ENCODE results near the gene TPH2. TPM values are rescaled to one million over a fixed set of nuclear protein-coding genes. Genes with fewer than 3 reads are reported as not detected.

TPH2 gene
- total and polyA plus RNA-seq, 4 donors, result 0.01 TPM; not detected in 3

DNA sequence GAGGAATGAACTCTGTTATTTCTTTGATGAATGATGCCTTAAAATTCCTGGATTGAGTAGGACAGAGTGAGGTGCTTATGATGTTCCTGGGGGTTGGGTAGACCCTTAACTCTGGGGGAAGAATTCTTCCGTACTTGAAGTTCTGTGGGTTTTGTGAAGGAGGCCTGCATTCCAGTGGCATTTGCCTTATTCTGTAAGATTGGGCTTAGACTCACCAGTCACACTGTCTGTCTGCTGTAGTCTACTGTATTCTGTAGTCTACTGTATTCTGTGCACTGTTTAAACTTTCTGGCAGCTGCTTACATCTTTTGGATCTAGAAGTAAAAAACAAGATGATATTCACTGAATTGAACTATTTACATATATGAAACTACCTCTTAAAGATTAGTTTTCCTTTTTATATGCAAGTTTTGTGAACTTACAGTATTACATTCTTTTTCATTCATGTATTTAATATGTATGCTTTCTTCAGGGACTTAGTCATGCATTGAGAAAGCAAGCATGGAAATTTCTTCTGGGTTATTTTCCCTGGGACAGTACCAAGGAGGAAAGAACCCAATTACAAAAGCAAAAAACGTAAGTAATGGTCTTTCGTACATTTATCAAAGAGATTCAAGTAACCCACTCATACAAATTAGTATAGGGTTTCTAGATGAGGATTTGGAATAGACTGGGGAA, 42.3 kb upstream of the TPH2 start:
- Histone ChIP-seq H3K9ac (ENCODE audit: insufficient read depth in 1 of 2, low read length in 2 of 2) (no peak overlapping the region), H3K9me3 (ENCODE audit: control insufficient read depth in 4 of 4, insufficient read depth in 3 of 4, low read length in 3 of 4) (no peaks in the 10 kb centered on the region), H3K27ac (ENCODE audit: low read depth in 1 of 2, low read length in 1 of 2) (no peak overlapping the region), H3K4me1 (ENCODE audit: control insufficient read depth in 5 of 5, insufficient read depth in 5 of 5, low read length in 5 of 5) (no peaks in the 10 kb centered on the region), H3K4me3 (no peak overlapping the region), H3K27me3 (ENCODE audit: control insufficient read depth in 3 of 3, insufficient read depth in 3 of 3, low read length in 2 of 3) (no peaks in the 10 kb centered on the region), H3K36me3 (ENCODE audit: control insufficient read depth in 4 of 4, insufficient read depth in 4 of 4, low read length in 4 of 4) (peaks cover 4 to 34% (median 7%) of the 10 kb centered on the region in 4 donors)
- ATAC-seq (ENCODE audit: insufficient read depth, low FRiP score), result no peak
- 92 to 96% methylated on average over 3 of the region's 3 CpGs for WGBS, 2 donors
- DNase-seq, result no peak
- TF ChIP-seq CTCF (IDR thresholded peaks at IDR 0.05; ENCODE audit: control extremely low read depth, extremely low read depth), result no peak

DNA sequence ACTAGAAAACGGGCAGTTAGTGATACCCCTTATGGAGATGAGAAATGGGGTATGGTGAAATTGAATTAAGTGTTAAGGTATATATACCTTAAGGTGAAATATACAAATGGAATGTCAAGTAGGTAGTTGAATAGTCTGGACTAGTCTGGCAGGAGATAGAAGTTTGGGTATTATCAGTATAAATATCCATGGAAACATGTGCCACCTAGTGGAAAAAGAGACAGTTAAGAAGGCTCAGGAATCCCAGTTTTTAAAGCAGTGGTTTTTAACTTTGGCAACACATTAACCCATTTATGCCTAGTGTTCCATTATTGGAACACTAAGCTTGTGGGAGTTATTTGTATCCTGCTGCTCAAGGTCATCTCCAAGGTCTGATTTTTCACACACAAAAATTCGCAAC, 38.6 kb upstream of the TPH2 start:
- 95 to 96% methylated on average over 2 of the region's 2 CpGs for WGBS, 2 donors
- peaks cover 3 to 41% (median 12%) of the 10 kb centered on the region in 4 donors for H3K36me3 ChIP-seq (ENCODE audit: control insufficient read depth in 4 of 4, insufficient read depth in 4 of 4, low read length in 4 of 4)

DNA sequence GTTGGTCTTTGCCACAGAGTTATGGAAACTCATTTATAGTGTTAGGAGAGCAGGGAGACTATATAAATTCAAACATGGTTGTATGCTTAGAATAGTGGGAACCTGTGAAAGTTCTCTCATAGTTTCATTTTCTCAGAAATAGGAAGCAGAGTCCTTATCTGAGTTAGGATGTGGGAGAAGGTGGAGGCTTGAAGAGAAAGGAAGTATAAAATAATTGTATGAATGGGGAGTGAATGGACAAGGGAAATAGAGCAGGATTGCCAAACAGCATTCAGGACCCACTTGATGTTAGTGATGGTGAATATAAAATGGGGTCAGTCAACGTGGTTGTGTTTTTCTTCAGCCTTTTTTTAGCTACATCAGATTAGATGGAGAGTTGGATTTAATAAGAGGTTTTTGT, 34.0 kb upstream of the TPH2 start:
- Histone ChIP-seq H3K9ac (ENCODE audit: insufficient read depth in 1 of 2, low read length in 2 of 2) (no peak overlapping the region), H3K36me3 (ENCODE audit: control insufficient read depth in 4 of 4, insufficient read depth in 4 of 4, low read length in 4 of 4) (peaks cover 4 to 34% (median 18%) of the 10 kb centered on the region in 4 donors), H3K9me3 (ENCODE audit: control insufficient read depth in 4 of 4, insufficient read depth in 3 of 4, low read length in 3 of 4) (no peaks in the 10 kb centered on the region), H3K4me1 (ENCODE audit: control insufficient read depth in 5 of 5, insufficient read depth in 5 of 5, low read length in 5 of 5) (no peaks in the 10 kb centered on the region), H3K27ac (ENCODE audit: low read depth in 1 of 2, low read length in 1 of 2) (no peak overlapping the region), H3K4me3 (no peak overlapping the region), H3K27me3 (ENCODE audit: control insufficient read depth in 3 of 3, insufficient read depth in 3 of 3, low read length in 2 of 3) (no peaks in the 10 kb centered on the region)
- 17 to 31% methylated on average over 1 of the region's 1 CpG for WGBS, 2 donors
- DNase-seq, result no peak
- ATAC-seq (ENCODE audit: insufficient read depth, low FRiP score), result no peak
- no peak for TF ChIP-seq CTCF (IDR thresholded peaks at IDR 0.05; ENCODE audit: control extremely low read depth, extremely low read depth)

More for the DNA sequence above, 38.6 kb upstream of the TPH2 start:
- no peak overlapping the region for H3K4me3 ChIP-seq
- no peak overlapping the region for H3K27ac ChIP-seq (ENCODE audit: low read depth in 1 of 2, low read length in 1 of 2)
- H3K9ac ChIP-seq (ENCODE audit: insufficient read depth in 1 of 2, low read length in 2 of 2), result no peak overlapping the region
- no peak for TF ChIP-seq CTCF (IDR thresholded peaks at IDR 0.05; ENCODE audit: control extremely low read depth, extremely low read depth)
- H3K27me3 ChIP-seq (ENCODE audit: control insufficient read depth in 3 of 3, insufficient read depth in 3 of 3, low read length in 2 of 3), result no peaks in the 10 kb centered on the region
- peak in 1 of 3 donors; percentile 2 for DNase-seq
- H3K9me3 ChIP-seq (ENCODE audit: control insufficient read depth in 4 of 4, insufficient read depth in 3 of 4, low read length in 3 of 4), result no peaks in the 10 kb centered on the region
- ATAC-seq (ENCODE audit: insufficient read depth, low FRiP score), result no peak
- no peaks in the 10 kb centered on the region for H3K4me1 ChIP-seq (ENCODE audit: control insufficient read depth in 5 of 5, insufficient read depth in 5 of 5, low read length in 5 of 5)

DNA sequence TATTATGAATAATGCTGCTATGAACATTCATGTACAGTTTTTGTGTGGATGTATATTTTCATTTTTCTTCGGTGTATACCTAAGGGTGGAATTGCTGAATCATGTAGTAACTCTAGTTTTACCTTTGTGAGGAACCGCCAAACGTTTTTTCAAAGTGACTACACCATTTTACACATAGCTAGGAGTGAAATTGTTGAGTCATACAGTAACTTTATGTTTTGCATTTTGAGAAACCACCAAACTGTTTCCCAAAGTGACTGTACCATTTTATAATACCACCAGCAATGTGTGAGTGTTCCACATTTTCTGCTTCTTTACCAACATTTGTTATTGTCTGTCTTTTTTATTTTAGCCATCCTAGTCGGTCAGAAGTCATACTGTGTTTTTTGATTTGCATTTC, 3.1 kb upstream of the TPH2 start:
- Histone ChIP-seq H3K4me1 (ENCODE audit: control insufficient read depth in 5 of 5, insufficient read depth in 5 of 5, low read length in 5 of 5) (peaks cover 0 to 2% (median 0%) of the 10 kb centered on the region in 5 donors), H3K27ac (ENCODE audit: low read depth in 1 of 2, low read length in 1 of 2) (no peak overlapping the region), H3K9ac (ENCODE audit: insufficient read depth in 1 of 2, low read length in 2 of 2) (no peak overlapping the region), H3K9me3 (ENCODE audit: control insufficient read depth in 4 of 4, insufficient read depth in 3 of 4, low read length in 3 of 4) (no peaks in the 10 kb centered on the region), H3K4me3 (no peak overlapping the region), H3K27me3 (ENCODE audit: control insufficient read depth in 3 of 3, insufficient read depth in 3 of 3, low read length in 2 of 3) (peaks cover 0 to 2% (median 0%) of the 10 kb centered on the region in 3 donors), H3K36me3 (ENCODE audit: control insufficient read depth in 4 of 4, insufficient read depth in 4 of 4, low read length in 4 of 4) (no peaks in the 10 kb centered on the region)
- DNase-seq (no peak), ATAC-seq (ENCODE audit: insufficient read depth, low FRiP score) (no peak)
- TF ChIP-seq CTCF (IDR thresholded peaks at IDR 0.05; ENCODE audit: control extremely low read depth, extremely low read depth), result no peak
- 53 to 64% methylated on average over 4 of the region's 4 CpGs for WGBS, 2 donors

All from lung (tissue), 12 donors.